A549 (cell line): ENCODE measurements around the gene RTP5. TPM values are rescaled to one million over a fixed set of nuclear protein-coding genes. Genes with fewer than 3 reads are reported as not detected.

Experiments
- ATAC-seq, 2 experiments: fragments of 200-7000 bp in 1 of 2; fragments of >200 bp in 1 of 2; cut with Nextera tagmentation in 1 of 2; cut with Tn5 transposase in 1 of 2; 3 replicates each; pipeline versions ENCODE4 v1.8.0 to v1.9.1; 2018 to 2020; ENCODE audit warnings: mild to moderate bottlenecking in 1 of 2, moderate library complexity in 1 of 2
- CTCF ChIA-PET: fragments of 300-600 bp; sonication (Branson Sonifier 250); formaldehyde crosslinking; extraction: SDS; loops from one replicate; lab custom pipeline; 2021; ENCODE audit warnings: antibody characterized with exemption, inconsistent platforms; lab: Yijun Ruan, JAX
- POLR2A ChIA-PET: fragments of 350-600 bp; formaldehyde crosslinking; extraction: SDS; loops from one replicate; lab custom pipeline; 2021; ENCODE audit warnings: antibody characterized with exemption, inconsistent platforms; lab: Yijun Ruan, JAX
- DNase-seq, 2 experiments: peaks; one replicate each; pipeline versions ENCODE4 v3.0.0 to v3.0.0-alpha.2; 2011 to 2016; ENCODE audit warnings: low read depth in 1 of 2, low spot score in 1 of 2
- FAIRE-seq: peaks from 2 replicates; lab custom pipeline; 2011; peaks lifted over from hg19 to GRCh38; lab: Jason Lieb, UNC
- H3K27ac ChIP-seq, 2 experiments: fragments of >200 bp; sonication (Bioruptor Twin); formaldehyde crosslinking; 3 replicates each; pipeline ENCODE4 v1.5.1; 2016 to 2017
- H3K4me1 ChIP-seq: fragments of >200 bp; sonication (Bioruptor Twin); formaldehyde crosslinking; 3 replicates; pipeline ENCODE4 v1.6.1; 2016
- H3K4me2 ChIP-seq: fragments of >200 bp; sonication (Bioruptor Twin); formaldehyde crosslinking; 3 replicates; pipeline ENCODE4 v1.6.1; 2016
- H3K4me3 ChIP-seq: fragments of >200 bp; sonication (Bioruptor Twin); formaldehyde crosslinking; 3 replicates; pipeline ENCODE4 v1.5.1; 2016
- H3K9me3 ChIP-seq: fragments of >200 bp; sonication (Bioruptor Twin); formaldehyde crosslinking; 3 replicates; pipeline ENCODE4 v1.6.1; 2016
- CBX2 ChIP-seq: fragments of 200-600 bp; sonication (generic); IDR thresholded peaks from 2 replicates; pipeline ENCODE4 v1.6.1; 2016; ENCODE audit warnings: low read depth, mild to moderate bottlenecking, borderline replicate concordance
- CBX8 ChIP-seq: fragments of 200-600 bp; sonication (generic); IDR thresholded peaks from 2 replicates; pipeline ENCODE4 v1.6.1; 2016
- CHD2 ChIP-seq: fragments of 150-350 bp; IDR thresholded peaks from 2 replicates; pipeline ENCODE4 v1.6.1; 2014; ENCODE audit warnings: low read length; ENCODE audit not compliant: partially characterized antibody
- E2F6 ChIP-seq: IDR thresholded peaks from 2 replicates; pipeline ENCODE4 v1.6.1; 2012; ENCODE audit warnings: low read depth, borderline replicate concordance
- EHMT2 ChIP-seq: fragments of 200-600 bp; sonication (generic); IDR thresholded peaks from 2 replicates; pipeline ENCODE4 v1.6.1; 2016; ENCODE audit warnings: antibody characterized with exemption, low read depth, mild to moderate bottlenecking, moderate library complexity
- EP300 ChIP-seq, 2 experiments: fragments of >200 bp; sonication (Bioruptor Twin); formaldehyde crosslinking; IDR thresholded peaks; 2 replicates in 1 of 2; 3 replicates in 1 of 2; pipeline ENCODE4 v1.6.1; 2016 to 2017
- GATA3 ChIP-seq: IDR thresholded peaks from 2 replicates; pipeline ENCODE4 v1.6.1; 2012; ENCODE audit warnings: borderline replicate concordance
- HDAC2 ChIP-seq: fragments of 200-600 bp; sonication (generic); IDR thresholded peaks from 2 replicates; pipeline ENCODE4 v1.6.1; 2016
- HEYL ChIP-seq: fragments of 250-450 bp; sonication (Bioruptor Pico); IDR thresholded peaks from 2 replicates; pipeline ENCODE4 v1.8.0; 2021; ENCODE audit warnings: mild to moderate bottlenecking, moderate library complexity
- JUNB ChIP-seq: fragments of >200 bp; sonication (Bioruptor Twin); formaldehyde crosslinking; IDR thresholded peaks from 2 replicates; pipeline ENCODE4 v1.6.1; 2016
- MAX ChIP-seq: IDR thresholded peaks from 2 replicates; pipeline ENCODE4 v1.6.1; 2012
- MAZ ChIP-seq: fragments of 150-350 bp; IDR thresholded peaks from 2 replicates; pipeline ENCODE4 v1.6.1; 2014; ENCODE audit warnings: antibody characterized with exemption, low read depth, low read length, borderline replicate concordance
- MYC ChIP-seq: IDR thresholded peaks from 2 replicates; pipeline ENCODE4 v1.6.1; 2012; ENCODE audit warnings: mild to moderate bottlenecking, inconsistent platforms, low read length, improper control_type of control experiment, borderline replicate concordance
- NR3C1 ChIP-seq: fragments of >200 bp; sonication (Bioruptor Twin); formaldehyde crosslinking; IDR thresholded peaks from 3 replicates; pipeline ENCODE4 v1.6.1; 2017
- RARB ChIP-seq: fragments of 250-450 bp; sonication (Bioruptor Pico); IDR thresholded peaks from 2 replicates; pipeline ENCODE4 v1.8.0; 2021; ENCODE audit warnings: mild to moderate bottlenecking, moderate library complexity
- RCOR1 ChIP-seq: fragments of 150-350 bp; IDR thresholded peaks from 2 replicates; pipeline ENCODE4 v1.6.1; 2014; ENCODE audit warnings: antibody characterized with exemption, low read length, low read depth
- SREBF2 ChIP-seq: fragments of 450-650 bp; IDR thresholded peaks from 2 replicates; pipeline ENCODE4 v1.6.1; 2014; ENCODE audit warnings: mild to moderate bottlenecking, moderate library complexity
- USF2 ChIP-seq: fragments of 450-650 bp; IDR thresholded peaks from 2 replicates; pipeline ENCODE4 v1.6.1; 2014; ENCODE audit warnings: antibody characterized with exemption
- ZFP36 ChIP-seq: fragments of 450-650 bp; IDR thresholded peaks from 2 replicates; pipeline ENCODE4 v1.6.1; 2014; ENCODE audit warnings: borderline replicate concordance; ENCODE audit not compliant: partially characterized antibody
- WGBS: methylation state at CpG from one replicate; pipeline ENCODE4 v1.1.6; 2017; ENCODE audit errors: missing lambda C conversion rate; 5-methylcytosine and 5-hydroxymethylcytosine counted together
- polyA plus RNA-seq, 4 experiments: library from polyadenylated mRNA; depleted of rRNA in 3 of 4; stranded (reverse); fragments of >200 nt; fragmentation: RNase III in 1 of 4; extraction: RNeasy Plus Mini Kit Qiagen cat#74134 plus additional on column Dnase treatment in 1 of 4; gene quantifications; 2 replicates in 3 of 4; 3 replicates in 1 of 4; pipeline ENCODE4 v1.2.3, GENCODE V29; 2011 to 2017
- TF ChIP-seq, protein P1 (sequence below): fragments of 150-350 bp; IDR thresholded peaks from 2 replicates; pipeline ENCODE4 v1.6.1; 2014; ENCODE audit warnings: low read depth, mild to moderate bottlenecking, low read length
- TF ChIP-seq, protein P2 (sequence below): fragments of >200 bp; sonication (Bioruptor Twin); formaldehyde crosslinking; IDR thresholded peaks from 3 replicates; pipeline ENCODE4 v1.5.1; 2016

RTP5 gene
- polyA plus RNA-seq, 2 of the 4 experiments (the other 2 are of a cell fraction), result not detected

GRCh38 chr2:241867776-241868420 lies 1.6 kb upstream of the RTP5 start (continued):
- TF ChIP-seq, protein P1, sequence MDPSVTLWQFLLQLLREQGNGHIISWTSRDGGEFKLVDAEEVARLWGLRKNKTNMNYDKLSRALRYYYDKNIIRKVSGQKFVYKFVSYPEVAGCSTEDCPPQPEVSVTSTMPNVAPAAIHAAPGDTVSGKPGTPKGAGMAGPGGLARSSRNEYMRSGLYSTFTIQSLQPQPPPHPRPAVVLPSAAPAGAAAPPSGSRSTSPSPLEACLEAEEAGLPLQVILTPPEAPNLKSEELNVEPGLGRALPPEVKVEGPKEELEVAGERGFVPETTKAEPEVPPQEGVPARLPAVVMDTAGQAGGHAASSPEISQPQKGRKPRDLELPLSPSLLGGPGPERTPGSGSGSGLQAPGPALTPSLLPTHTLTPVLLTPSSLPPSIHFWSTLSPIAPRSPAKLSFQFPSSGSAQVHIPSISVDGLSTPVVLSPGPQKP, result no peak
- TF ChIP-seq EHMT2, result no peak
- no peak for TF ChIP-seq MAX

DNA sequence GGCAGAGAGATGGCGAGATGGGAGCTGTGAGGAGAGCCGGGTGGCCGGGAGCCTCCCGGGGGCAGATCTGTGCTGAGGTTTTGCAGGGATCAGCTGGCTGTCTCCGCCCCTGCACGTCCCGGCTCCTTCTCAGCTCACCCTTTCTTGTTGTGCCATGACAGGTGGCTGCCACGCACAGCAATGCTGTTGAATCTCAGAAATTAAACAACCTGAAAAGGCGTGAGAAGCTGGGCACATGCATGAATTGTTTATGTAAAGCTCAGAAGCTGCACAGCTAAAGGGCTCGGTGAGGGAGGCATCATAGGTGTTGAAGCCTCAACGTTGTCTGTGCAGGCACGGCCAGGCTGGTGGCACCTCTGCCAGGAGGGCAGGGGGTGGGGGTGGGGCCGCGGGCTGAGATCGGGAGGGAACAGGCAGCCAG lies 858 bp upstream of the RTP5 start:
- peak overlapping the region; percentile 41 for H3K4me2 ChIP-seq
- ATAC-seq (peak; percentile 15; a peak in 3 of 6 replicates), FAIRE-seq (no peak), DNase-seq (no peak)
- POLR2A ChIA-PET, result no interaction called here
- CTCF ChIA-PET, result interaction anchor here (0.6 to 3.8 kb wide), 6 partner anchors 8 to 1017 kb away, joined by 3 to 28 read pairs (median 4); no protein-coding TSS in a partner anchor
- 15% methylated on average over 14 of the region's 15 CpGs for WGBS
- no peaks in the 10 kb centered on the region for H3K9me3 ChIP-seq
- peaks cover 11% of the 10 kb centered on the region; the same call in 2 of the 3 replicates for H3K4me1 ChIP-seq
- H3K4me3 ChIP-seq, result no peak overlapping the region
- H3K27ac ChIP-seq, result no peak overlapping the region
- TF ChIP-seq ZFP36 (no peak), RARB (CRISPR knock-in tag) (no peak), SREBF2 (no peak), HDAC2 (no peak), CBX8 (no peak), HEYL (CRISPR knock-in tag) (no peak), EP300 (IDR thresholded peaks at IDR 0.05) (no peak), RCOR1 (no peak), JUNB (no peak), E2F6 (no peak), EHMT2 (no peak), CBX2 (no peak)

GRCh38 chr2:241870081-241870541 lies 582 bp downstream of the RTP5 start:
- no peak for TF ChIP-seq MAZ
- TF ChIP-seq, protein P2, sequence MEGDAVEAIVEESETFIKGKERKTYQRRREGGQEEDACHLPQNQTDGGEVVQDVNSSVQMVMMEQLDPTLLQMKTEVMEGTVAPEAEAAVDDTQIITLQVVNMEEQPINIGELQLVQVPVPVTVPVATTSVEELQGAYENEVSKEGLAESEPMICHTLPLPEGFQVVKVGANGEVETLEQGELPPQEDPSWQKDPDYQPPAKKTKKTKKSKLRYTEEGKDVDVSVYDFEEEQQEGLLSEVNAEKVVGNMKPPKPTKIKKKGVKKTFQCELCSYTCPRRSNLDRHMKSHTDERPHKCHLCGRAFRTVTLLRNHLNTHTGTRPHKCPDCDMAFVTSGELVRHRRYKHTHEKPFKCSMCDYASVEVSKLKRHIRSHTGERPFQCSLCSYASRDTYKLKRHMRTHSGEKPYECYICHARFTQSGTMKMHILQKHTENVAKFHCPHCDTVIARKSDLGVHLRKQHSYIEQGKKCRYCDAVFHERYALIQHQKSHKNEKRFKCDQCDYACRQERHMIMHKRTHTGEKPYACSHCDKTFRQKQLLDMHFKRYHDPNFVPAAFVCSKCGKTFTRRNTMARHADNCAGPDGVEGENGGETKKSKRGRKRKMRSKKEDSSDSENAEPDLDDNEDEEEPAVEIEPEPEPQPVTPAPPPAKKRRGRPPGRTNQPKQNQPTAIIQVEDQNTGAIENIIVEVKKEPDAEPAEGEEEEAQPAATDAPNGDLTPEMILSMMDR, result no peak
- no peak for TF ChIP-seq GATA3
- no peak for TF ChIP-seq MYC
- TF ChIP-seq NR3C1, result no peak
- no peak for TF ChIP-seq CHD2
- TF ChIP-seq USF2, result no peak
- TF ChIP-seq, all 56 proteins: peak for 0
- POLR2A ChIA-PET, result no interaction called here
- Histone ChIP-seq H3K4me1 (peaks cover 11% of the 10 kb centered on the region; the same call in 2 of the 3 replicates), H3K4me3 (no peak overlapping the region), H3K4me2 (no peak overlapping the region), H3K27ac (no peak overlapping the region), H3K9me3 (0 out of 3 replicates have a peak, but pooled peaks cover 6% of the 10 kb centered on the region)
- CTCF ChIA-PET, result no interaction called here
- WGBS, result 87% methylated on average over 12 of the region's 28 CpGs
- FAIRE-seq (no peak), DNase-seq (no peak), ATAC-seq (no peak)
